ENCODE results near the gene SLC22A1.
"Not testable (repeated sequence)": the region's sequence is repeated elsewhere in the genome, so short reads cannot be mapped to it uniquely, and the experiment has no call there.

Gene SLC22A1

DNA sequence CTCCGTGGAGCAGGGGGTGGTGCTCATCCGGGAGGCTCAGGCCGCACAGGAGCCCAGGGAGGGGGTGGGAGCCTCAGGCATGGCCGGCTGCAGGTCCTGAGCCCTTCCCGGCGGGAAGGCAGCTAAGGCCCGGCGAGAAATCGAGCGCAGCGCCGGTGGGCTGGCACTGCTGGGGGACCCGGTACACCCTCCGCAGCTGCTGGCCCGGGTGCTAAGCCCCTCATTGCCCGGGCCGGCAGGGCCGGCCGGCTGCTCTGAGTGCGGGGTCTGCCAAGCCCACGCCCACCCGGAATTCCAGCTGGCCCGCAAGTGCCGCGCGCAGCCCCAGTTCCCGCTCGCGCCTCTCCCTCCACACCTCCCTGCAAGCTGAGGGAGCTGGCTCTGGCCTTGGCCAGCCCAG lies 7.1 kb upstream of the SLC22A1 start:
- not testable (repeated sequence) for H3K4me3 ChIP-seq (ENCODE audit: low read length); H3K4me1 ChIP-seq (ENCODE audit: control insufficient read depth, insufficient read depth, low read length); H3K9me3 ChIP-seq (ENCODE audit: control insufficient read depth, low read length); H3K27me3 ChIP-seq (ENCODE audit: control insufficient read depth, insufficient read depth, low read length); H3K36me3 ChIP-seq (ENCODE audit: control insufficient read depth, insufficient read depth, low read length); H3K9ac ChIP-seq (ENCODE audit: low read length)

- H3K9me3 ChIP-seq (ENCODE audit: control insufficient read depth, low read length), result no peaks in the 10 kb centered on the region
- no peaks in the 10 kb centered on the region for H3K27me3 ChIP-seq (ENCODE audit: control insufficient read depth, insufficient read depth, low read length)
- H3K36me3 ChIP-seq (ENCODE audit: control insufficient read depth, insufficient read depth, low read length), result no peaks in the 10 kb centered on the region
- H3K4me1 ChIP-seq (ENCODE audit: control insufficient read depth, insufficient read depth, low read length), result no peaks in the 10 kb centered on the region
- no peak overlapping the region for H3K4me3 ChIP-seq (ENCODE audit: low read length)
- no peak overlapping the region for H3K9ac ChIP-seq (ENCODE audit: low read length)
These were observed 6.2 kb upstream of the SLC22A1 start for GRCh38 chr6:160115421-160115820.

DNA sequence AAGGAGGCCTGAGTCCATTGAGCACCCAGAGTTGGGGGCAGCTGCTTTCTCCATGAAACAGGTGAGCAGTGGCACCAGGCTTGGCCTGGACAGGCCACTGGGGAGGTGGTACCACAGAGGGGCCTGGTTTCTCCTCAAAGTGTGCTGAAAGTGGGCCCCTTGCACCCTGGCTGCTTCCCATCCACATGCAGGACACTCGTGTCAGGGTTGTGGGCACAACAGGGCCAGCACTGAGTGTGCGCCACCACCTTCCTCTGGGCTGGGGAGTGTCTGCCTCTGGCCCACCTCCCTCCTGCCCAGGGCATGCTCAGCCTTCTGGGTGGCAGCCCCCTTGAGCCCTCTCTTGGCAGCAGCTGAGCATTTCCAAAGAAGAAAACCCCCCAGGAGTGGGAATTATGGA lies 5.2 kb upstream of the SLC22A1 start:
- Histone ChIP-seq H3K36me3 (ENCODE audit: control insufficient read depth, insufficient read depth, low read length) (no peaks in the 10 kb centered on the region), H3K9me3 (ENCODE audit: control insufficient read depth, low read length) (no peaks in the 10 kb centered on the region), H3K4me1 (ENCODE audit: control insufficient read depth, insufficient read depth, low read length) (no peaks in the 10 kb centered on the region), H3K9ac (ENCODE audit: low read length) (no peak overlapping the region), H3K4me3 (ENCODE audit: low read length) (no peak overlapping the region), H3K27me3 (ENCODE audit: control insufficient read depth, insufficient read depth, low read length) (no peaks in the 10 kb centered on the region)

GRCh38 chr6:160117137-160117536 lies 4.5 kb upstream of the SLC22A1 start:
- H3K9ac ChIP-seq (ENCODE audit: low read length), result no peak overlapping the region
- no peaks in the 10 kb centered on the region for H3K9me3 ChIP-seq (ENCODE audit: control insufficient read depth, low read length)
- no peaks in the 10 kb centered on the region for H3K36me3 ChIP-seq (ENCODE audit: control insufficient read depth, insufficient read depth, low read length)
- H3K27me3 ChIP-seq (ENCODE audit: control insufficient read depth, insufficient read depth, low read length), result no peaks in the 10 kb centered on the region
- H3K4me3 ChIP-seq (ENCODE audit: low read length), result no peak overlapping the region
- no peaks in the 10 kb centered on the region for H3K4me1 ChIP-seq (ENCODE audit: control insufficient read depth, insufficient read depth, low read length)

- Histone ChIP-seq H3K36me3 (ENCODE audit: control insufficient read depth, insufficient read depth, low read length) (no peaks in the 10 kb centered on the region), H3K4me3 (ENCODE audit: low read length) (no peak overlapping the region), H3K27me3 (ENCODE audit: control insufficient read depth, insufficient read depth, low read length) (no peaks in the 10 kb centered on the region), H3K9me3 (ENCODE audit: control insufficient read depth, low read length) (no peaks in the 10 kb centered on the region), H3K9ac (ENCODE audit: low read length) (no peak overlapping the region), H3K4me1 (ENCODE audit: control insufficient read depth, insufficient read depth, low read length) (no peaks in the 10 kb centered on the region)
These were observed 2.9 kb upstream of the SLC22A1 start for GRCh38 chr6:160118620-160119229.

GRCh38 chr6:160120087-160120486 lies 1.5 kb upstream of the SLC22A1 start:
- Histone ChIP-seq H3K9ac (ENCODE audit: low read length) (no peak overlapping the region), H3K27me3 (ENCODE audit: control insufficient read depth, insufficient read depth, low read length) (no peaks in the 10 kb centered on the region), H3K4me1 (ENCODE audit: control insufficient read depth, insufficient read depth, low read length) (no peaks in the 10 kb centered on the region), H3K36me3 (ENCODE audit: control insufficient read depth, insufficient read depth, low read length) (no peaks in the 10 kb centered on the region), H3K9me3 (ENCODE audit: control insufficient read depth, low read length) (no peaks in the 10 kb centered on the region), H3K4me3 (ENCODE audit: low read length) (no peak overlapping the region)

DNA sequence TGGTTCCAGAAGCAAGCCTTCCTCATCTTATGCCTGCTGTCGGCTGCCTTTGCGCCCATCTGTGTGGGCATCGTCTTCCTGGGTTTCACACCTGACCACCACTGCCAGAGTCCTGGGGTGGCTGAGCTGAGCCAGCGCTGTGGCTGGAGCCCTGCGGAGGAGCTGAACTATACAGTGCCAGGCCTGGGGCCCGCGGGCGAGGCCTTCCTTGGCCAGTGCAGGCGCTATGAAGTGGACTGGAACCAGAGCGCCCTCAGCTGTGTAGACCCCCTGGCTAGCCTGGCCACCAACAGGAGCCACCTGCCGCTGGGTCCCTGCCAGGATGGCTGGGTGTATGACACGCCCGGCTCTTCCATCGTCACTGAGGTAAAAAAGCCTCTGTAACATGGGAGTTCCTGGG lies 366 bp downstream of the SLC22A1 start:
- Histone ChIP-seq H3K9me3 (ENCODE audit: control insufficient read depth, low read length) (no peaks in the 10 kb centered on the region), H3K4me1 (ENCODE audit: control insufficient read depth, insufficient read depth, low read length) (no peaks in the 10 kb centered on the region), H3K4me3 (ENCODE audit: low read length) (no peak overlapping the region), H3K36me3 (ENCODE audit: control insufficient read depth, insufficient read depth, low read length) (no peaks in the 10 kb centered on the region), H3K27me3 (ENCODE audit: control insufficient read depth, insufficient read depth, low read length) (no peaks in the 10 kb centered on the region), H3K9ac (ENCODE audit: low read length) (no peak overlapping the region)

DNA sequence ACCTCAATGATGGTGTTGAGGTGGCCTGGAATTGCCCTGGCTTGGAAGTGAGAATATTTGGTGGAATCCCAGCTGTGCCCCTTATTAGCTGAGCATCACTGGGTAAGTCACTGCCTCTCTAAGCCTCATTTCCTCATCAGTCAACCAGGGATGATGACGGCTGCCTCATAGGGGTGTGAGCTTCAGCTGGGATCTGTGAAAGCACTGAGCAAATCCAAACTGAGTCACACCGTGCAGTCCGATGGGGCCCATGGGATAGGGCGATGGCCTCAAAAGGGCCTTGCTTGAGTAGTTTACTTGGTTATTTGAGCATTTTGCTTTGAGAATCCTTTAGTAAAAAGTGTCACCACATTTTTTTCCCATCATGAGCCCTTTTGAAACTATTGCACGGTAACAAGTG lies 1.1 kb downstream of the SLC22A1 start:
- H3K4me3 ChIP-seq (ENCODE audit: low read length), result no peak overlapping the region
- H3K4me1 ChIP-seq (ENCODE audit: control insufficient read depth, insufficient read depth, low read length), result no peaks in the 10 kb centered on the region
- no peaks in the 10 kb centered on the region for H3K9me3 ChIP-seq (ENCODE audit: control insufficient read depth, low read length)
- no peak overlapping the region for H3K9ac ChIP-seq (ENCODE audit: low read length)
- no peaks in the 10 kb centered on the region for H3K36me3 ChIP-seq (ENCODE audit: control insufficient read depth, insufficient read depth, low read length)
- no peaks in the 10 kb centered on the region for H3K27me3 ChIP-seq (ENCODE audit: control insufficient read depth, insufficient read depth, low read length)

- H3K4me1 ChIP-seq (ENCODE audit: control insufficient read depth, insufficient read depth, low read length), result no peaks in the 10 kb centered on the region
- no peak overlapping the region for H3K4me3 ChIP-seq (ENCODE audit: low read length)
- no peaks in the 10 kb centered on the region for H3K9me3 ChIP-seq (ENCODE audit: control insufficient read depth, low read length)
- no peaks in the 10 kb centered on the region for H3K36me3 ChIP-seq (ENCODE audit: control insufficient read depth, insufficient read depth, low read length)
- no peak overlapping the region for H3K9ac ChIP-seq (ENCODE audit: low read length)
- no peaks in the 10 kb centered on the region for H3K27me3 ChIP-seq (ENCODE audit: control insufficient read depth, insufficient read depth, low read length)
These were observed 2.4 kb downstream of the SLC22A1 start for GRCh38 chr6:160124007-160124406.

- Histone ChIP-seq H3K4me3 (ENCODE audit: low read length) (no peak overlapping the region), H3K9me3 (ENCODE audit: control insufficient read depth, low read length) (no peaks in the 10 kb centered on the region), H3K36me3 (ENCODE audit: control insufficient read depth, insufficient read depth, low read length) (no peaks in the 10 kb centered on the region), H3K9ac (ENCODE audit: low read length) (no peak overlapping the region), H3K4me1 (ENCODE audit: control insufficient read depth, insufficient read depth, low read length) (no peaks in the 10 kb centered on the region), H3K27me3 (ENCODE audit: control insufficient read depth, insufficient read depth, low read length) (no peaks in the 10 kb centered on the region)
These were observed 3.0 kb downstream of the SLC22A1 start for GRCh38 chr6:160124605-160125004.

GRCh38 chr6:160125105-160125504 lies 3.5 kb downstream of the SLC22A1 start:
- H3K9ac ChIP-seq (ENCODE audit: low read length); H3K27me3 ChIP-seq (ENCODE audit: control insufficient read depth, insufficient read depth, low read length); H3K4me1 ChIP-seq (ENCODE audit: control insufficient read depth, insufficient read depth, low read length); H3K9me3 ChIP-seq (ENCODE audit: control insufficient read depth, low read length); H3K4me3 ChIP-seq (ENCODE audit: low read length); H3K36me3 ChIP-seq (ENCODE audit: control insufficient read depth, insufficient read depth, low read length): not testable (repeated sequence)

GRCh38 chr6:160127270-160128124 lies 5.9 kb downstream of the SLC22A1 start:
- Histone ChIP-seq H3K9me3 (ENCODE audit: control insufficient read depth, low read length) (no peaks in the 10 kb centered on the region), H3K9ac (ENCODE audit: low read length) (no peak overlapping the region), H3K4me1 (ENCODE audit: control insufficient read depth, insufficient read depth, low read length) (no peaks in the 10 kb centered on the region), H3K36me3 (ENCODE audit: control insufficient read depth, insufficient read depth, low read length) (no peaks in the 10 kb centered on the region), H3K27me3 (ENCODE audit: control insufficient read depth, insufficient read depth, low read length) (no peaks in the 10 kb centered on the region), H3K4me3 (ENCODE audit: low read length) (no peak overlapping the region)
